HAP-1 (cell line): ENCODE results near the gene CDHR4.

Source experiments
- DNase-seq, 2 experiments: peaks; one replicate each; pipeline ENCODE4 v3.0.0-alpha.2; 2016 to 2020; ENCODE audit warnings: low spot score in 2 of 2
- H3K27me3 ChIP-seq: fragments of 250-450 bp; sonication (Bioruptor Pico); 2 replicates; pipeline ENCODE4 v1.5.1; 2020; ENCODE audit warnings: low read depth, mild to moderate bottlenecking, moderate library complexity
- H3K36me3 ChIP-seq: fragments of 250-450 bp; sonication (Bioruptor Pico); replicated peaks from 2 replicates; pipeline ENCODE4 v1.5.1; 2020; ENCODE audit warnings: mild to moderate bottlenecking
- H3K4me1 ChIP-seq: fragments of 250-450 bp; sonication (Bioruptor Pico); 2 replicates; pipeline ENCODE4 v1.5.1; 2020; ENCODE audit warnings: mild to moderate bottlenecking
- H3K4me3 ChIP-seq: fragments of 250-450 bp; sonication (Bioruptor Pico); 2 replicates; pipeline ENCODE4 v1.5.1; 2020; ENCODE audit warnings: mild to moderate bottlenecking, moderate library complexity
- H3K9me3 ChIP-seq: fragments of 250-450 bp; sonication (Bioruptor Pico); 2 replicates; pipeline ENCODE4 v1.5.1; 2020; ENCODE audit warnings: mild to moderate bottlenecking, moderate library complexity
- in situ Hi-C: fragments of 300-500 bp; cut with MboI; formaldehyde crosslinking; loops from 3 replicates; pipeline ENCODE4 v1.14.3; 2020; ENCODE audit warnings: low sequenced_read_pairs, inconsistent platforms, mixed read lengths

Gene CDHR4

DNA sequence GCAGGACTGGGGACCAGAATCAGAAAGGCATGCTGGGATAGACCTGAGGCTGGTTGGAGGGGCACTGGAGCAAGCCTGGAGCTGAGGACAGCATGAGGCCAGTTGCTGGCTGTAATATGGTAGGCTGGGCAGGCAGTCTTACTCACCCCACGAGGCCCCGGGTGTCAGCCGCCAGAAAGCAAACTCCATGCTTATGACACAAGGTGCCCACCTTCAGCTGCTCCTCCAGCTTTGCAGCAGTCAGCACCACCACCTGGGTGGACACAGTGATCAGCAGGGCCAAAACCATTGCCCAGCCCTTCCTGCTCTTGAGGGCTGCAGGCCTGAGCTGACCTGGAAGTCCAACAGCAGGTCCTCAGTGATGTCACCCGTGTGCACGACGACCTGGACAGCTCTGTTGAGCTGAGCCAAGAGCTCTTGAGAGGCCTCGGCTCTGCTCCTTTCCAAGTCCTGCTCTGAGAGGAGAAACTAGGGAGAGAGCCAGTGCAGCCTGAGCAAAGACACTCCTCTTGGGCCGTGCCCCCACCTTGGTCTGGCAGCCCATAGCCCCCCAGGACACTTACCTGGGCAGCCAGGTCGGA, 13.3 kb upstream of the CDHR4 start:
- Histone ChIP-seq H3K36me3 (no peaks in the 10 kb centered on the region), H3K4me1 (no peaks in the 10 kb centered on the region), H3K27me3 (no peaks in the 10 kb centered on the region), H3K4me3 (no peak overlapping the region), H3K9me3 (no peaks in the 10 kb centered on the region)
- in situ Hi-C loops: no loop called here
- DNase-seq: no peak

DNA sequence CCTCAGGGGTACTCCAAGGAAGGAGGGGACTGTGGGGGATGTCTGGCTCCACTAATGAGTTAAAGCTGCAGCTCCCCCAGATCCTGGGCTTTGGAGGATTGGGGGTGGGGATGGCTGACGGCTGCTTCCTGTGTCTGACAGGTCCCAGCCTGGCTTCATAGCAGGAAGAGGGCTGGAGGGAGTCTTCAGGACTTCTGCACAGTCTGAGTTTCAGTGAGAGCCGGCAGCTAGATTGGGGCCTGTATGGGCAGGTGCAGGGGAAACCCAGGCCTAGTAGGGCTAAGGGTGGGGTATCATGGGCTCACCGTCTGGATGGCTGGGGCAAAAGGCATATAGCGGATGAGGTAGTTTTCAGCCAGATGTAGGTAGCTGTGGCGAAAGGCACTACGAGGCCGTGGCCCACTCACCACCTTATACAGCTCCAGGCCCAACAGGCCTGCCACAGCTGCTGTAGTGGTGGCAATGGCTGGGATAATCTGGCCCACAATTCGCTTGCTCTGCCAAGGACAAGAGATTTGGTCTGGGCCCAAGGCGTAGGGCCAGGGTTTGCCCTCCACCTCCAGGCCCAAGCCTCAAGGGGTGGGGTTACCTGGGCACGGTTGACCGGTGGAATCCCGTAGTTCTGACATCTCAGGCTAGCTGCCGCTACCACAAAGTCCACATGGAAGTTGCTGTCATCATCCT, 7.9 kb upstream of the CDHR4 start:
- in situ Hi-C loops: no loop called here
- no peak for DNase-seq
- no peaks in the 10 kb centered on the region for H3K36me3 ChIP-seq
- H3K4me1 ChIP-seq: no peaks in the 10 kb centered on the region
- H3K27me3 ChIP-seq: no peaks in the 10 kb centered on the region
- no peak overlapping the region for H3K4me3 ChIP-seq
- H3K9me3 ChIP-seq: no peaks in the 10 kb centered on the region

DNA sequence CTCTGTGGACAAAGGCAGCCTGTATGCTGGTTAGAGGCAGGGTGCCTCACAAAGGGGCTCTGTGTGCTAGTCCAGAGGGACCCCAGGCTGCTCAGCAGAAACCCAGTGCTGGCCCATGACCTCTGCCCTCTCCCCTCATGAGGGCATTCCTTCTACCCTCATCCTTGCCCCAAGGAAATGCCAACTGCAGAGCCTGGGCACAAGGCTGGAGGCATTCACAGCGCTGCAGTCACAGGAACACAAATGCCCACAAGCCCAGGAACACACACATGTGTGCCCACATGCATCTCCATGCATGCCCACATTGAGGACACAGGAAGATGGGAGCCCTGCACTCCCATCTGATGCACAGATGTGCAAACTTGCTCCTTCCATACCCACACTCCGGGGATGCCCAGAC, 7.2 kb upstream of the CDHR4 start:
- Histone ChIP-seq H3K27me3 (no peaks in the 10 kb centered on the region), H3K4me1 (no peaks in the 10 kb centered on the region), H3K4me3 (no peak overlapping the region), H3K36me3 (no peaks in the 10 kb centered on the region), H3K9me3 (no peaks in the 10 kb centered on the region)
- DNase-seq: no peak
- in situ Hi-C loops: no loop called here

DNA sequence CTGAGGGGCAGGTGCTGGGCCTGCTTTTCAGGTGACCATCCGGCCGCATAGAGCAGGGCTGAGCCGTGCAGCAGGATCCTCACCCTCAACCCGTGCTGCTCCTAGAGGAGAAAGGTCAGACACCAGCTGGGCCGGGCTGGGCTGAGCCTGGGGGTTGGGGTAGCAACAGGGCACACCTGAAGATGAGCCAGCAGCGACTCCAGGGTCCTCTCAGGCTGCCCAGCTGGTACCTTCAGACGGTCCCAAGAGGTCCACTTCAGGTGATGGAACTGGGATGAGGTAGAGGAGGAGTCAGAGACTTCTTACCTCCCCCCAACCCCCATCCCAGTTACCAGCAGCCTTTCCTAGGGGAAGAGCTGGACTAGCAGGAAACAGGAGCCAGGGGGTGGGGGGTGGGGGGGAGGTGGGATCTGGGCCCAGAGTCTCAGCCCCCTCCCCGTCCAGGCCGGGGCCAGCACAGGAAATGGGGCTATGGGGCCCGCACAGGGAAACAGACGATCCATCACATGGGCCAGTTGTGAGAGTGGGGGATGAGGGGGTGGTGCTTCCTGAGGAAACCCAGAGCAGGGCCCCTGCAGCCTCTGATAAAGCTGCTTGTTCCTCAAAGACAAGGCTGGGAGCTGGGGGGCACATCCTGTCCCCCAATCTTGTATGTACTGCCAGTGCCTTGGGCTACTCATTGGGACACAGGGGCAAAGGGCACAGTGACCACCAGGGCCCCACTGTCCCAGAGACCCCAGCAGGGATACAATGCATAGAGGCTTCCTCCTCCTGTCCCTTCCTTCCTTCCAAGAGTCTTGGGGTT, 6.4 kb upstream of the CDHR4 start:
- Histone ChIP-seq H3K9me3 (no peaks in the 10 kb centered on the region), H3K36me3 (no peaks in the 10 kb centered on the region), H3K4me1 (no peaks in the 10 kb centered on the region), H3K4me3 (no peak overlapping the region), H3K27me3 (no peaks in the 10 kb centered on the region)
- no peak for DNase-seq
- in situ Hi-C loops: no loop called here

DNA sequence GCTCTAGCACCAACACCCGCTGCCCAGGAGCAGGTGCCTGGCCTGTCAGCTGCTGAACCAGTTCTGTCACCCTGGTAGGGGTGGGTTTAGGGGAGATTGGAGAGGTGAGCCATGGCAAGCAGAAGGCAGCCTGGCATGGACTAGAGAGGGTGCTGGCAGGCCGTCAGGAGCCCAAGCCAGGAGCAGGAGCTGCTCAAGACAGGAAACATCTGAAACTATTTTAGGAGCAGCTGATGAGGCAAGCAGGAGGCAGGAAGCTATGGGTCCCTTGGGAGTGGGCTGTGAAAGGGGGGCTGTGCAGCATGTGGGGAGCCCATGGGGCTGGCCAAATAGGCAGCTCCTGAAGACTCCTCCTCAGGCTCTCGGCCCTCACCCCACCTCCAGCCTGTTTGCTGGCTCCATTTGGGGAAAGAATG, 5.7 kb upstream of the CDHR4 start:
- Histone ChIP-seq H3K4me3 (no peak overlapping the region), H3K27me3 (no peaks in the 10 kb centered on the region), H3K9me3 (no peaks in the 10 kb centered on the region), H3K4me1 (no peaks in the 10 kb centered on the region), H3K36me3 (no peaks in the 10 kb centered on the region)
- no peak for DNase-seq
- in situ Hi-C loops: no loop called here

DNA sequence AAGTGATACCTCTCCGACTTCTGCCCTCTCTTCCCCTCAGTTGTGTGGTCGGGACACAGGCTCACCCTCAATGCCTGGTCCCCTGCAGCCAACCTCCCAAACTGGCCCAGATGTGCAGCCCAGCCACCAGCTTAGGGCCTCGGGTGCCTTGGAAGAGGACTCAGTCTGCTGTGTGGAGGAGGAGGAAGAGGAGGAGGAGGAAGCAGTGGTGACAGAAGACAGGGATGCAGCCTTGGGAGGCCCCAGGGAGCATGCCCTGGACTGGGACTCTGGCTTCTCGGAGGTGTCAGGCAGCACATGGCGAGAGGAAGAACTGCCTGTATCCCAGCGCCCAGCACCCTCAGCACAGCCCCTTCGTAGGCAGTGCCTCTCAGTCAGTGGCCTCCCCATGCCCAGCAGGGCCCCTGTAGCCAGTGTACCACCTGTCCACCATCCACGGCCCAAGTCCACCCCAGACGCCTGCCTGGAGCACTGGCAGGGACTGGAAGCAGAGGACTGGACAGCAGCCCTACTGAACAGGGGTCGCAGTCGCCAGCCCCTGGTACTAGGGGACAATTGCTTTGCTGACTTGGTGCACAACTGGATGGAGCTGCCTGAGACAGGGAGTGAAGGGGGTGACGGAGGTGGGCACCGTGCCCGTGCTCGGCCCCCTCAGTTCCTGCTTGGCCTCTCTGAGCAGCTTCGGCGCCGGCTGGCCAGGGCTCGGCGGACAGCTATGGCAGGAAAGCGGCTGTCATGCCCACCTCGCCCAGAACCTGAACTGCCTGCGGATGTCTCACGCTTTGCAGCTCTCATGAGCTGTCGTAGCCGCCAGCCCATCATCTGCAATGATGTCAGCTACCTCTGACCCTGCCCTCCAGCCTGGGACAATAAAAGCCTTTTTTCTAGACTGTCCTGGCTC, 4.7 kb upstream of the CDHR4 start:
- H3K36me3 ChIP-seq: no peaks in the 10 kb centered on the region
- no peak for DNase-seq
- H3K4me3 ChIP-seq: peak overlapping the region; percentile 92; the same call in 1 of the 2 replicates
- in situ Hi-C loops: no loop called here
- H3K9me3 ChIP-seq: no peaks in the 10 kb centered on the region
- no peaks in the 10 kb centered on the region for H3K4me1 ChIP-seq
- no peaks in the 10 kb centered on the region for H3K27me3 ChIP-seq

DNA sequence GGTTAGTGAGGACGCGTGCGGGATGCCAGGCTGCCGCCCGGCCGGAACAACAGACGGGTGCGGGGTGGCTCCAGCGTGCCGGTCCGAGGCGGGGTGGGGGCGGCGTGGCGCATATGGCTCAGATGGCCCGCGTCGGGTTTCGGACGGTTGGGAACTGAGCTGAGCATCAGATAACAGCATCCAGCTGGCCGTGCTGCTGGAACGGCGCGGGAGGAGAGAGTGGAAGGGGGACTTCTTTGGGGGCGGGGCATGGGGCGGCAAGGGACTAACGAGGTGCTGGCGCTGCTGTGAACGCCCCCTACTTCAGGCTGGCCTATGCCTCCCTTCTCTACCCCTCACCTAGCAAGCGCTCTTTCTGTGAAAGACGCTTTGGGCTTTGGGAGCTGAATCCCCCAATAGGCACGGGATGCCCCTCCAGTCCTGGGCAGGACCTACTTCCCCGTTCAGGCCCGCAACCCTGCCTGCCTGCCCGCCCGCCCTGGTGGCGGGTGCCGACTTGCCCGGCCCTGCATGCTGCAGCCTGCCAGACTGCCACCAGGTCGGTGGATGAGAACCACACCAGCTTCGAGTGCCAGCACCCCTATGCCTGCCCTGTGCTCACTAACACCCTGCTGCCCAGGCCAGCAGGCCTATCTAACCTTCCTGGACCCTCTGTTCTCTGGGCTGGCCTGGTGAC, 3.9 kb upstream of the CDHR4 start:
- H3K4me3 ChIP-seq: peak overlapping the region; percentile 92
- no peaks in the 10 kb centered on the region for H3K36me3 ChIP-seq
- DNase-seq: peak; percentile 34 to 72
- no peaks in the 10 kb centered on the region for H3K9me3 ChIP-seq
- no peaks in the 10 kb centered on the region for H3K4me1 ChIP-seq
- no peaks in the 10 kb centered on the region for H3K27me3 ChIP-seq
- in situ Hi-C loops: no loop called here

DNA sequence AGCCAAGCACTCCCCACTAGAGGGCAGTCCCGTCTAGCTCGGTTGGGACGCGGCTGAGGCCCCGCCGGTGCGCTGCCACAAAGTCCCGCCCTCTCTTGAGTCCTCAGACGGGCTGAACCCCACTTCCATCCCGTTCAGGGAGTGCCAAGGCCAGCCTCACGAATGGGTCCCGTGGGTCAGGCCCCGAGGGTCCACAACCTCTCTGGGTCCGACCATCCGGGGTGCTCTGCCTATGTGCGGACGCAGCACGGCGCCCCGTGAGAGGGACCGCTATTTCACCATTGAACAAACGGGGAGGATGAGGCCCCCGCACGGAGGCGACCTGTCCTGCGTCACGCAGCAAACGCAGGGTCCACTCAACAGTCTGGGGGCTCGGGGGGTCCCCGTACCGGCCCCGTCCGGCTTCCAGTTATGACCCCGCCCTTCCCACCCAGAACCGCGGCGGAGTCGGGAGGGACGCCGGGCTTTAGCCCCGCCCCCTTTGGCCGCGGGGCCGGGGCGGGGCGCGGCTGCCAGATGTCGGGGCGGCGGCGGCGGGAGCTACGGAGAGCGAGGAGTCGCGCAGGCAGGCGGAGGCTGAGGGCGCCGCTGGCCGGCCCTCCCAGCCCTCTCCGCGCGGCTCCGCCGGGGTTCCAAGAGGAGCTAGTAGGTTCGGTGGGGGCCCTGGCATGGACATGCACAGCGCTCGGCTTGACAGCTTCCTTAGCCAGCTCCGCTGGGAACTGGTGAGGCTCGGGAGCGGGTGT, 3.2 kb upstream of the CDHR4 start, which contains the start of gene INKA1:
Gene INKA1 (plus strand): TSS at position 543 of the 746 bp plus-strand sequence. CDS start 132 bp downstream, at position 675.
- in situ Hi-C loops: no loop called here
- H3K27me3 ChIP-seq: no peaks in the 10 kb centered on the region
- H3K9me3 ChIP-seq: no peaks in the 10 kb centered on the region
- no peaks in the 10 kb centered on the region for H3K4me1 ChIP-seq
- peak; percentile 79 to 92 for DNase-seq
- H3K36me3 ChIP-seq: no peaks in the 10 kb centered on the region
- H3K4me3 ChIP-seq: peak within 1 kb of the TSS; percentile 92

DNA sequence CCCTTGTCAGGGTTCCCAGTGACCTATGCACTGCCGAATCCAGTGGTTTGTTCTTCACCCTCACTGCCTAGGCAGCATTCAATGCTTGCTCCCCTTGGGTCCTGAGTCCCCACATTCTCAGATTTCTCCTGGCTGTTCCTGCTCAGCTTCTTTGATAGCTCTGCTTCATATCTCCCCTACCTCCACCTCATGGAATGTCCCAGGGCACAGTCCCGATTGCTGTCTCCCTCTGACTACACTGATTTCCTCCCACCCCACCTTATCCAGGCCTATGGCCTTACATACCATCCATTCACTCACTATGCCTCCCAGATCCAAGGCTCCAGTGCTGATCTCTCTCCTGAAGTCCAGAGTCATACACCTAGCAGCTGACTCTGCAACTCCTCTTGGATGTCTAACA, 1.5 kb upstream of the CDHR4 start:
- Histone ChIP-seq H3K27me3 (no peaks in the 10 kb centered on the region), H3K4me3 (no peak overlapping the region), H3K4me1 (no peaks in the 10 kb centered on the region), H3K9me3 (no peaks in the 10 kb centered on the region), H3K36me3 (no peaks in the 10 kb centered on the region)
- in situ Hi-C loops: no loop called here
- DNase-seq: no peak

DNA sequence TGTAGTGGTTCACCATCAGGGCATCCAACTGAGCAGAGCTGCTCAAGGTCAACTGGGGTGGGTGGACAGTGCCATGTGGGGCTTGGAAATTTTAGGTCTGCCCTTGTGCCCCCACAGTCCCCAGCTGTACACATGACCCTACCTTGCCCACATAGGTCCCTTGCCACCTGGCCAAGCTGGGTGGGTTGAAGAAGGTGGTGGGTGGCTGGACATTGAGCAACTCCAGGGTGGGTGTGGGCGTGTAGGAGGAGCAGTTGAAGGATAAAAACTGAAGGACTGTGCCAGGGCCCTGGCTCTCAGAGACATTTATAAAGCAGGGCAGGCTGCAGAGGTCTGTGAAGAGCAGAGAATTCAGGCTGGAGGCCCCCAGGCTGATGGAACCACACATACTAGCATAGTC, 568 bp downstream of the CDHR4 start:
- Histone ChIP-seq H3K4me3 (no peak overlapping the region), H3K4me1 (no peaks in the 10 kb centered on the region), H3K9me3 (no peaks in the 10 kb centered on the region), H3K27me3 (no peaks in the 10 kb centered on the region), H3K36me3 (no peaks in the 10 kb centered on the region)
- no peak for DNase-seq
- in situ Hi-C loops: no loop called here

DNA sequence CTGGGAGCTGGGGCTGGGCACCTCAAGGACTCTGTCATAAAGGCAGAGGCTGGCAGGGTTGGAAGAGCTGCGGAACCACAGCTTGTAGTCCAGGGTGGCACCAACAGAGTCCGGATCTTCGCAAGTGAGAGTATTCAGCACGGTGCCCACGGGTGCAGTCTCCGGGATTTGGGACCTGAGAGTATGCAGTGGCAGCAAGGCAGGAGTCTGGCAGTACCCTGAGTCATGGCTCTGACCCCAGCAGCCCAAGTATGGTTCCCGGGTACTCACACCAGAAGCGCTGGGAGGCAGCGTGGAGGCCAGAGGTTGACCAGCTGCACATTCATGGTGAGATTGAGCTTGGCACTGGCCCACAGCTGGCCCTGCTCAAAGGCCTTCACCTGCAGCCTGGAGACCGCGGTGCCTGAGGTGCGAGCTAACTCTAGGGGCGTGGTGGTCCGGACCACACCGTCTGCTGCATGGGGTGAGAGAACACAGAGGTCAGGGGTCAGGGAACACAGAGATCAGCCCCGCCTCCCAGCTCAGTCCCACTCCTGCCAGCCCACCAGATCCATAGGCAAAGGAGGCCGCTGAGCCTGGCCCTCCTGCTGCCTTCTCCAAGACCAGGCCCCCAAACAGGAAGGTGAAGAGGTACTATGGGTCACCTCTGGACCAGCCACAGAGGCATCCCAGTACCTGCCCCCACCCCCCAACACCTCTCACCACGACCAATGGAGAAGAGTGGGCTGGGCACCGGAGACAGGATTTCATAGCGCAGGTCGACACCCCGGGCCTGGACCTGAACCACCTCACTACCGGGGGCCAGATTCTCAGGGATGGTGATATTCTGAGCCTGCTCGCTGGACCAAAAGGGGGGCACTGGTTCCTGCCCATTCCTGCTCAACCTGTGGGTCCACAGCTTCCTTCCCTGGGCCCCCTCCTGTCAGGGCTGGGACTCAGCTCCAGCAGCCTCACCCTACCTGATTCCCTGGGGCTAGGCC, 4.5 kb downstream of the CDHR4 start:
- DNase-seq: no peak
- H3K36me3 ChIP-seq: no peaks in the 10 kb centered on the region
- in situ Hi-C loops: no loop called here
- no peaks in the 10 kb centered on the region for H3K9me3 ChIP-seq
- no peaks in the 10 kb centered on the region for H3K4me1 ChIP-seq
- H3K4me3 ChIP-seq: no peak overlapping the region
- no peaks in the 10 kb centered on the region for H3K27me3 ChIP-seq

DNA sequence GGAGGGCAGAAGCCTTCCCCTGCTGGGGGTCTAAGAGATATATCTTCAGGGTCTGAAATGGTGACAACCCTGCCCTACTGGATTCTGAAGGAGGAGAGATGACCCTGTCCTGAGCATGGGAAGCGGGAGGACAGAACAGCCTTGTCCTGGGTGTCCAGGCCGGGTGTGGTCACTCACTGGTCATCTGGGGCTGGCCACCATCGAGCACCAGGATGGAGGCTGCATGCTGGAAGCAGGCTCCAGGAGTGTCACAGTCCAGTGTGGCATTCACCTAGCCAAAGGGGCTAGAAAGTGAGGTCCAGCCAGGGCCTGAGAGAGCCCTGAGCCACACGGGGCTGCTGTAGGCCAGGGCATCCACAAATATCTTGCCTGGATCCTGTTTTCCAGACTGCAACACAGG, 5.2 kb downstream of the CDHR4 start:
- in situ Hi-C loops: no loop called here

More for the DNA sequence above, 5.2 kb downstream of the CDHR4 start:
- H3K36me3 ChIP-seq: no peaks in the 10 kb centered on the region
- no peaks in the 10 kb centered on the region for H3K27me3 ChIP-seq
- no peak for DNase-seq
- no peaks in the 10 kb centered on the region for H3K4me1 ChIP-seq
- H3K9me3 ChIP-seq: no peaks in the 10 kb centered on the region
- H3K4me3 ChIP-seq: no peak overlapping the region
